ENCODE measurements around the gene MYLK3. TPM values are rescaled to one million over a fixed set of nuclear protein-coding genes. Genes with fewer than 3 reads are reported as not detected.

Gene MYLK3
- total RNA-seq, 4 donors from 2014 or later, result not detected

DNA sequence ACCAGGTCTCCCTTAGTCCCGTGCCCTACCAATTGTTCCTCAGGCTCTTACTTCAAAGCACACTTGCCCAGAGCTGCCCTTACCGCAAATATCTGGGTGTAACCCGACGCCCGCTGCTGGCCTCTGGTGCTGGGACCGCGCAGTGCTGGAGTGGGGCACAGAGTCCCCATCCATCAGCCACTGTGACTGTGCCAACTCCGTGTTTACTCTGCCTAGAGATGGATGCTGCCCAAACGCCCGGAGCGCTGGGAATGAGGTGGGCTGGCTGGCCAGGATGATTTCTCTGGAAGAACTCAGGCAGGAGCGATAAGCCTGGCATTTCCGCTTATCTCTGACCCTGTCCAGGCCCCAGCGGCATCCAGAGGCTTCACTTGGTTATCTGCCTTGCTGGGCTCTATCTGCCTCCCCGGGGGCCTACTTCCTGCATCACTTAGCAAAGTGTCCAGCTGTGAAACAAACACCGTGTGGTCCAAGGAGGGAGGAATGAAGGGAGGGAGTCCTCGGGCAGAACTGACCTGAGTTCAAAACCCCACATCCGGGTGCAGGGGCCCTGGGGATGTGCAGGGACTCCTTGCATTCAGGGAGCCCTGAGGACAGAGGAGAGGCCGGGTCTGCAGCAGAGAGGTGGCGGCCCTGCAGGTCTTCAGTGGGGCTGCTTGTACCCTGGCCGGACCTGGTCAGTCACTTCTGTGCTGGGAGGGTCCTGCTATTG is 9.4 kb upstream of the MYLK3 start:
- no peak for DNase-seq
- H3K27me3 ChIP-seq, result no peaks in the 10 kb centered on the region
- in situ Hi-C loops (cut with MboI; ENCODE audit: low pct_ligation_motif_present in 1 of 4, low pct_unique_long_range_greater_than_20kb in 1 of 4, low sequenced_read_pairs in 3 of 4), result no loop called here
- H3K4me1 ChIP-seq, result no peaks in the 10 kb centered on the region
- H3K36me3 ChIP-seq, result no peaks in the 10 kb centered on the region
- no peak overlapping the region for H3K27ac ChIP-seq
- intact Hi-C loops (cut with DNase I; ENCODE audit: low total_unique reads), result no loop called here
- H3K4me3 ChIP-seq, result no peak overlapping the region
- TF ChIP-seq, protein P1, sequence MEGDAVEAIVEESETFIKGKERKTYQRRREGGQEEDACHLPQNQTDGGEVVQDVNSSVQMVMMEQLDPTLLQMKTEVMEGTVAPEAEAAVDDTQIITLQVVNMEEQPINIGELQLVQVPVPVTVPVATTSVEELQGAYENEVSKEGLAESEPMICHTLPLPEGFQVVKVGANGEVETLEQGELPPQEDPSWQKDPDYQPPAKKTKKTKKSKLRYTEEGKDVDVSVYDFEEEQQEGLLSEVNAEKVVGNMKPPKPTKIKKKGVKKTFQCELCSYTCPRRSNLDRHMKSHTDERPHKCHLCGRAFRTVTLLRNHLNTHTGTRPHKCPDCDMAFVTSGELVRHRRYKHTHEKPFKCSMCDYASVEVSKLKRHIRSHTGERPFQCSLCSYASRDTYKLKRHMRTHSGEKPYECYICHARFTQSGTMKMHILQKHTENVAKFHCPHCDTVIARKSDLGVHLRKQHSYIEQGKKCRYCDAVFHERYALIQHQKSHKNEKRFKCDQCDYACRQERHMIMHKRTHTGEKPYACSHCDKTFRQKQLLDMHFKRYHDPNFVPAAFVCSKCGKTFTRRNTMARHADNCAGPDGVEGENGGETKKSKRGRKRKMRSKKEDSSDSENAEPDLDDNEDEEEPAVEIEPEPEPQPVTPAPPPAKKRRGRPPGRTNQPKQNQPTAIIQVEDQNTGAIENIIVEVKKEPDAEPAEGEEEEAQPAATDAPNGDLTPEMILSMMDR (IDR thresholded peaks at IDR 0.05), result no peak
- TF ChIP-seq POLR2A (IDR thresholded peaks at IDR 0.05), result no peak
- H3K9me3 ChIP-seq, result no peaks in the 10 kb centered on the region
- 45 to 51% methylated on average over 5 to 21 of the region's 21 CpGs for WGBS, 2 donors (ENCODE audit: low coverage in 1 of 2)

DNA sequence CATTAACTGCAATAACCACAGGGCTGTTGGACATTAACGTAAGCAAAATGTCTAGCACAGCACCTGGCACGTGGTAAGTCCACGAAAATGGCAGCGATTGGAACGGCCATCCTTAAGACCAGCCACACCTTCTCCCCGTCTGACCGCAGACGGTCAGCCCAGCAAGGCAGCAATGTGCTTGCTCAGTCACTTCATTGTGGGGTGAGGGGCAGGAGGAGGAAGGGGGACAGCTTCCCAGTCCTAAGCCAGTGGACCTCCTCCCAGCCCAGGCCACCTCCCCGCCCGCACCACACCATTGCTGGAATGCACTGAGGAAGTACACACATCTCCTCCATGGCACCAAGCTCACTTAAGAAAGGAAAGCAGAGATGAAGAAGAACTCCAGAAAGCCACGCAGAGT is 8.6 kb upstream of the MYLK3 start:
- no peak for DNase-seq
- in situ Hi-C loops (cut with MboI; ENCODE audit: low pct_ligation_motif_present in 1 of 4, low pct_unique_long_range_greater_than_20kb in 1 of 4, low sequenced_read_pairs in 3 of 4), result no loop called here
- WGBS, 2 donors (ENCODE audit: low coverage in 1 of 2), result 91 to 100% methylated on average over 1 to 11 of the region's 11 CpGs

DNA sequence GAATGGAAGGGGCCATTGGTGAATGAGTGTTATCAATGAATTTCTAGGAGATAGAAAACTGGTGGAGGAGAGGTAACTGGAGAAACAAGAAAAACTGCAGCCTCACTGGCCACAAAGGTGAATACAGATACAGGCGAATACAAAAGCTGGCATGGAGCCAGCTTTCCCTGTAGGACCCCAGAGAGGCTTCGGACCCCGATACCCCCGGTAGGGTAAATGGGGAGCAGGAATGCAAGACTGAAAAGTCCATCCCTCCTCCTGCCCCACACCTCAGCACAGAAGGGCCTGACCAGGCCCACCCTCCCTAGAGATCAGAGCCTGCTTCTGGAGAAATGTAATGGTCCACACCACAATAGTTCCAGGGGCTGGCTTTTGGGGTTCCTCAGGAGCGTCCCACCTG is 4.9 kb upstream of the MYLK3 start:
- 83 to 100% methylated on average over 3 to 5 of the region's 5 CpGs for WGBS, 2 donors (ENCODE audit: low coverage in 1 of 2)
- Histone ChIP-seq H3K4me3 (no peak overlapping the region), H3K27me3 (no peaks in the 10 kb centered on the region), H3K27ac (no peak overlapping the region), H3K4me1 (no peaks in the 10 kb centered on the region), H3K9me3 (no peaks in the 10 kb centered on the region), H3K36me3 (no peaks in the 10 kb centered on the region)
- intact Hi-C loops (cut with DNase I; ENCODE audit: low total_unique reads) (no loop called here), in situ Hi-C loops (cut with MboI; ENCODE audit: low pct_ligation_motif_present in 1 of 4, low pct_unique_long_range_greater_than_20kb in 1 of 4, low sequenced_read_pairs in 3 of 4) (no loop called here)
- DNase-seq, result no peak
- TF ChIP-seq POLR2A (IDR thresholded peaks at IDR 0.05) (no peak), EP300 (IDR thresholded peaks at IDR 0.05; ENCODE audit: low read depth) (no peak), POLR2AphosphoS5 (IDR thresholded peaks at IDR 0.05) (no peak)
- TF ChIP-seq, protein P1 (IDR thresholded peaks at IDR 0.05), result no peak

More for the DNA sequence above, 8.6 kb upstream of the MYLK3 start:
- TF ChIP-seq POLR2A (IDR thresholded peaks at IDR 0.05), result no peak
- TF ChIP-seq, protein P1 (IDR thresholded peaks at IDR 0.05), result no peak
- no peak for TF ChIP-seq POLR2AphosphoS5 (IDR thresholded peaks at IDR 0.05)
- no peak for TF ChIP-seq EP300 (IDR thresholded peaks at IDR 0.05; ENCODE audit: low read depth)
- Histone ChIP-seq H3K4me1 (no peaks in the 10 kb centered on the region), H3K9me3 (no peaks in the 10 kb centered on the region), H3K27ac (no peak overlapping the region), H3K27me3 (no peaks in the 10 kb centered on the region), H3K36me3 (no peaks in the 10 kb centered on the region), H3K4me3 (no peak overlapping the region)
- intact Hi-C loops (cut with DNase I; ENCODE audit: low total_unique reads), result no loop called here

- no peak overlapping the region for H3K4me3 ChIP-seq
- no peaks in the 10 kb centered on the region for H3K9me3 ChIP-seq
- no peaks in the 10 kb centered on the region for H3K36me3 ChIP-seq
- H3K27ac ChIP-seq, result no peak overlapping the region
- 78 to 85% methylated on average over 5 to 7 of the region's 7 CpGs for WGBS, 2 donors (ENCODE audit: low coverage in 1 of 2)
- in situ Hi-C loops (cut with MboI; ENCODE audit: low pct_ligation_motif_present in 1 of 4, low pct_unique_long_range_greater_than_20kb in 1 of 4, low sequenced_read_pairs in 3 of 4) (no loop called here), intact Hi-C loops (cut with DNase I; ENCODE audit: low total_unique reads) (no loop called here)
- DNase-seq, result no peak
- no peak for TF ChIP-seq POLR2AphosphoS5 (IDR thresholded peaks at IDR 0.05)
- TF ChIP-seq, protein P1 (IDR thresholded peaks at IDR 0.05), result no peak
- TF ChIP-seq POLR2A (IDR thresholded peaks at IDR 0.05), result no peak
- TF ChIP-seq EP300 (IDR thresholded peaks at IDR 0.05; ENCODE audit: low read depth), result no peak
- no peaks in the 10 kb centered on the region for H3K4me1 ChIP-seq
- no peaks in the 10 kb centered on the region for H3K27me3 ChIP-seq
Observed at GRCh38 chr16:46751381-46751780, 3.2 kb upstream of the MYLK3 start.
